K562 (cell line): ENCODE data around the gene ENHO. TPM values are rescaled to one million over a fixed set of nuclear protein-coding genes. Genes with fewer than 3 reads are reported as not detected.

ENCODE experiments used
- BRF1 ChIP-seq: IDR thresholded peaks from 3 replicates; pipeline ENCODE4 v1.6.1; 2011; ENCODE audit warnings: borderline replicate concordance, mild to moderate bottlenecking; ENCODE audit not compliant: insufficient read length; ENCODE audit errors: extremely low read depth
- CC2D1A ChIP-seq: fragments of 450-650 bp; IDR thresholded peaks from 2 replicates; pipeline ENCODE4 v1.6.1; 2017; ENCODE audit warnings: mild to moderate bottlenecking
- EHMT2 ChIP-seq: fragments of 450-650 bp; IDR thresholded peaks from 2 replicates; pipeline ENCODE4 v1.6.1; 2018; ENCODE audit warnings: antibody characterized with exemption
- NCOA6 ChIP-seq: fragments of 450-650 bp; IDR thresholded peaks from 2 replicates; pipeline ENCODE4 v1.6.1; 2017; ENCODE audit warnings: mild to moderate bottlenecking
- PRMT5 ChIP-seq: sonication (generic); formaldehyde crosslinking; IDR thresholded peaks from 2 replicates; pipeline ENCODE4 v1.5.0; 2020; ENCODE audit warnings: missing genetic modification reagents
- SETDB1 ChIP-seq: IDR thresholded peaks from one replicate; pipeline ENCODE4 v1.6.1; 2012; ENCODE audit warnings: low read length, control low read depth, inconsistent platforms
- TGIF2 ChIP-seq: sonication (generic); formaldehyde crosslinking; IDR thresholded peaks from 2 replicates; pipeline ENCODE4 v1.8.1; 2022; ENCODE audit warnings: mild to moderate bottlenecking, missing genetic modification reagents, moderate library complexity
- ZKSCAN8 ChIP-seq: fragments of 200-800 bp; sonication (Bioruptor generic); IDR thresholded peaks from 2 replicates; pipeline ENCODE4 v1.6.1; 2016; ENCODE audit warnings: missing genetic modification characterization, missing compliant biosample characterization
- ZNF583 ChIP-seq: fragments of 250-450 bp; sonication (Bioruptor Pico); IDR thresholded peaks from 2 replicates; pipeline ENCODE4 v1.4.0; 2020
- polyA plus RNA-seq, 8 experiments: library from polyadenylated mRNA; depleted of rRNA in 4 of 8; stranded (reverse) in 5 of 8; unstranded in 3 of 8; fragments of >200 nt; fragmentation: Nextera tagmentation in 2 of 8; fragmentation: Illumina TruSeq in 1 of 8; extraction: Ambion mirVana in 2 of 8; extraction: Trizol in 1 of 8; gene quantifications; 2 replicates each; pipeline versions ENCODE4 v1.2.1 to v1.2.3, GENCODE V29; 2011 to 2014; ENCODE audit warnings: inconsistent platforms in 1 of 8, missing spikeins in 1 of 8
- total RNA-seq, 7 experiments: library from RNA; depleted of rRNA in 6 of 7; stranded (reverse); fragments of >200 nt in 6 of 7; fragmentation: Illumina TruSeq in 2 of 7; extraction: Trizol in 2 of 7; gene quantifications; 2 replicates each; pipeline versions ENCODE4 v1.2.1 to v1.2.3, GENCODE V29; 2011 to 2021; ENCODE audit warnings: low replicate concordance in 1 of 7
- TF ChIP-seq, protein P1 (sequence below): fragments of 450-650 bp; IDR thresholded peaks from 2 replicates; pipeline ENCODE4 v1.6.1; 2018; ENCODE audit not compliant: partially characterized antibody

ENHO gene
- total and polyA plus RNA-seq, 9 of the 15 experiments (the other 6 are each of a cell fraction or from before 2014, with no cell fraction given), result 0.24 TPM; not detected in 8

DNA sequence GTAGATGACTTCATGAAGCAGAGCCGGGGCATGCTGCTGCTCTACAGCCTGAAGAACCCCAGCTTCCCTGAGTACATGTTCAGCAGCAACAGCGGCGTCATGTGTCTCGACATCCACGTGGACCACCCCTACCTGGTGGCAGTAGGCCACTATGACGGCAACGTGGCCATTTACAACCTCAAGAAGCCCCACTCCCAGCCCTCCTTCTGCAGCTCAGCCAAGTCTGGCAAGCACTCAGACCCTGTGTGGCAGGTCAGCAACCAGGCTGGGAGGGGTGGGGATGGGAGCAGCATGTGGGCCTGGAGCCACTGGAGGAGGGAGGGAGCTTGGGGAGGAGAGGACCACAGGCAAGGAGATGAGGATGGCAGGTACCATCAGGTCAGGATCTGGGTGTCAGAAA lies 16.2 kb downstream of the ENHO start (continued):
- TF ChIP-seq BRF1 (no peak), NCOA6 (no peak), CC2D1A (no peak), ZKSCAN8 (CRISPR knock-in tag) (no peak), PRMT5 (no peak), SETDB1 (no peak), EHMT2 (no peak), ZNF583 (CRISPR knock-in tag) (no peak), TGIF2 (no peak)
- TF ChIP-seq, protein P1, sequence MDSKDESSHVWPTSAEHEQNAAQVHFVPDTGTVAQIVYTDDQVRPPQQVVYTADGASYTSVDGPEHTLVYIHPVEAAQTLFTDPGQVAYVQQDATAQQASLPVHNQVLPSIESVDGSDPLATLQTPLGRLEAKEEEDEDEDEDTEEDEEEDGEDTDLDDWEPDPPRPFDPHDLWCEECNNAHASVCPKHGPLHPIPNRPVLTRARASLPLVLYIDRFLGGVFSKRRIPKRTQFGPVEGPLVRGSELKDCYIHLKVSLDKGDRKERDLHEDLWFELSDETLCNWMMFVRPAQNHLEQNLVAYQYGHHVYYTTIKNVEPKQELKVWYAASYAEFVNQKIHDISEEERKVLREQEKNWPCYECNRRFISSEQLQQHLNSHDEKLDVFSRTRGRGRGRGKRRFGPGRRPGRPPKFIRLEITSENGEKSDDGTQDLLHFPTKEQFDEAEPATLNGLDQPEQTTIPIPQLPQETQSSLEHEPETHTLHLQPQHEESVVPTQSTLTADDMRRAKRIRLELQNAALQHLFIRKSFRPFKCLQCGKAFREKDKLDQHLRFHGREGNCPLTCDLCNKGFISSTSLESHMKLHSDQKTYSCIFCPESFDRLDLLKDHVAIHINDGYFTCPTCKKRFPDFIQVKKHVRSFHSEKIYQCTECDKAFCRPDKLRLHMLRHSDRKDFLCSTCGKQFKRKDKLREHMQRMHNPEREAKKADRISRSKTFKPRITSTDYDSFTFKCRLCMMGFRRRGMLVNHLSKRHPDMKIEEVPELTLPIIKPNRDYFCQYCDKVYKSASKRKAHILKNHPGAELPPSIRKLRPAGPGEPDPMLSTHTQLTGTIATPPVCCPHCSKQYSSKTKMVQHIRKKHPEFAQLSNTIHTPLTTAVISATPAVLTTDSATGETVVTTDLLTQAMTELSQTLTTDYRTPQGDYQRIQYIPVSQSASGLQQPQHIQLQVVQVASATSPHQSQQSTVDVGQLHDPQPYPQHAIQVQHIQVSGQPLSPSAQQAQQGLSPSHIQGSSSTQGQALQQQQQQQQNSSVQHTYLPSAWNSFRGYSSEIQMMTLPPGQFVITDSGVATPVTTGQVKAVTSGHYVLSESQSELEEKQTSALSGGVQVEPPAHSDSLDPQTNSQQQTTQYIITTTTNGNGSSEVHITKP, result no peak
